H1 (cell line): ENCODE measurements around the gene ADGRF1. TPM values are rescaled to one million over a fixed set of nuclear protein-coding genes. Genes with fewer than 3 reads are reported as not detected.

Experiments
- ATF3 ChIP-seq: IDR thresholded peaks from 2 replicates; pipeline ENCODE4 v1.6.1; 2011; ENCODE audit warnings: low read depth, mild to moderate bottlenecking, low read length; ENCODE audit not compliant: insufficient read depth
- BRCA1 ChIP-seq: IDR thresholded peaks from 2 replicates; pipeline ENCODE4 v1.6.1; 2012; ENCODE audit warnings: low read depth, low read length, improper control_type of control experiment
- CBX8 ChIP-seq: fragments of 300-800, 300-1000 bp; sonication (generic); IDR thresholded peaks from 2 replicates; pipeline ENCODE4 v1.7.1; 2016; ENCODE audit warnings: low read depth, low read length, borderline replicate concordance
- EGR1 ChIP-seq: IDR thresholded peaks from 2 replicates; pipeline ENCODE4 v1.6.1; 2011; ENCODE audit warnings: low read depth, low read length, borderline replicate concordance
- POLR2A ChIP-seq, 2 experiments: IDR thresholded peaks; 1 replicate in 1 of 2; 2 replicates in 1 of 2; pipeline ENCODE4 v1.6.1; 2011; ENCODE audit warnings: low read depth in 2 of 2, low read length in 2 of 2, mild to moderate bottlenecking in 2 of 2; ENCODE audit errors: control extremely low read depth in 1 of 2
- POU5F1 ChIP-seq: IDR thresholded peaks from 2 replicates; pipeline ENCODE4 v1.6.1; 2011; ENCODE audit warnings: low read depth, mild to moderate bottlenecking, low read length, moderate library complexity
- RAD21 ChIP-seq, 2 experiments: IDR thresholded peaks in 1 of 2; conservative IDR thresholded peaks in 1 of 2; 2 replicates each; pipeline ENCODE4 v1.6.1; 2011; ENCODE audit warnings: low read depth in 2 of 2, low read length in 2 of 2, improper control_type of control experiment in 1 of 2, inconsistent platforms in 1 of 2, mild to moderate bottlenecking in 1 of 2, moderate library complexity in 1 of 2
- SIN3A ChIP-seq, 2 experiments: IDR thresholded peaks in 1 of 2; conservative IDR thresholded peaks in 1 of 2; 2 replicates each; pipeline ENCODE4 v1.6.1; 2011 to 2012; ENCODE audit warnings: low read length in 2 of 2, improper control_type of control experiment in 1 of 2, low read depth in 1 of 2, mild to moderate bottlenecking in 1 of 2
- SP2 ChIP-seq: IDR thresholded peaks from 2 replicates; pipeline ENCODE4 v1.6.1; 2012; ENCODE audit warnings: mild to moderate bottlenecking, low read length, inconsistent platforms
- TCF12 ChIP-seq: IDR thresholded peaks from 2 replicates; pipeline ENCODE4 v1.6.1; 2011; ENCODE audit warnings: low read depth, mild to moderate bottlenecking, low read length
- polyA plus RNA-seq, 7 experiments: library from polyadenylated mRNA; depleted of rRNA in 3 of 7; stranded (reverse) in 5 of 7; unstranded in 2 of 7; fragments of >200 nt in 5 of 7; fragments of 200-250 nt in 2 of 7; gene quantifications; 1 replicate in 5 of 7; 2 replicates in 1 of 7; 4 replicates in 1 of 7; pipeline versions ENCODE4 v1.2.1 to v1.2.3, GENCODE V29; 2011 to 2013; ENCODE audit warnings: missing spikeins in 2 of 7, mixed read lengths in 2 of 7
- total RNA-seq: library from RNA; stranded (reverse); fragmentation: NEBNext Ultra II Directional; extraction: Animal tissue kit (Norgen Biotek cat#: 25700); gene quantifications from 2 replicates; pipeline ENCODE4 v1.2.1, GENCODE V29; 2021
- TF ChIP-seq, protein P1 (sequence below): fragments of 300-600 bp; sonication (generic); IDR thresholded peaks from 2 replicates; pipeline ENCODE4 v1.7.1; 2012; ENCODE audit warnings: low read length, moderate library complexity, mild to moderate bottlenecking, inconsistent platforms; ENCODE audit not compliant: insufficient replicate concordance

The ADGRF1 gene
- total and polyA plus RNA-seq, 2 of the 8 experiments (the other 6 are each of a cell fraction or from before 2014, with no cell fraction given), result not detected

DNA sequence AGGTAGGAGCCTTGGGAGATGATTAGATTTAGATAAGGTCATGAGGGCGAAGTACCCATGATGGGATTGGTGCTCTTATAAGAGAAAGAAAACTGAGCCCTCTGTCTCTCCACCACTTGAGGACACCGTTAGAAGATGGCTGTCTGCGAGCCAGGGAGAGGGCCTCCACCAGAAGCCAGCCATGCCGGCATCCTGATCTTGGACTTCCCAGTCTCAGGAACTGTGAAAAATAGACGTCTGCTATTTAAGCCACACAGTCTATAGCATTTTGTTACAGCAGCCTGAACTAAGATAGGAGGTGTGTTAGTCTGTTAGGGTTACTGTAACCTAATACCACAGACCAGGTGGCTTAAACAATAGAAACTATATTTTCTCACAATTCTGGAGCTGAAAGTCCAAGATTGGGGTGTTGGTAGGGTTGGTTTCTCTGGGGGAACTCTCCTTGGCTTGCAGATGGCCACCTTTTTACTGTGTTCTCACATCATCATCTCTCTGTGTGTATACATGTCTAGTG lies 38.0 kb upstream of the ADGRF1 start (continued):
- TF ChIP-seq, protein P1, sequence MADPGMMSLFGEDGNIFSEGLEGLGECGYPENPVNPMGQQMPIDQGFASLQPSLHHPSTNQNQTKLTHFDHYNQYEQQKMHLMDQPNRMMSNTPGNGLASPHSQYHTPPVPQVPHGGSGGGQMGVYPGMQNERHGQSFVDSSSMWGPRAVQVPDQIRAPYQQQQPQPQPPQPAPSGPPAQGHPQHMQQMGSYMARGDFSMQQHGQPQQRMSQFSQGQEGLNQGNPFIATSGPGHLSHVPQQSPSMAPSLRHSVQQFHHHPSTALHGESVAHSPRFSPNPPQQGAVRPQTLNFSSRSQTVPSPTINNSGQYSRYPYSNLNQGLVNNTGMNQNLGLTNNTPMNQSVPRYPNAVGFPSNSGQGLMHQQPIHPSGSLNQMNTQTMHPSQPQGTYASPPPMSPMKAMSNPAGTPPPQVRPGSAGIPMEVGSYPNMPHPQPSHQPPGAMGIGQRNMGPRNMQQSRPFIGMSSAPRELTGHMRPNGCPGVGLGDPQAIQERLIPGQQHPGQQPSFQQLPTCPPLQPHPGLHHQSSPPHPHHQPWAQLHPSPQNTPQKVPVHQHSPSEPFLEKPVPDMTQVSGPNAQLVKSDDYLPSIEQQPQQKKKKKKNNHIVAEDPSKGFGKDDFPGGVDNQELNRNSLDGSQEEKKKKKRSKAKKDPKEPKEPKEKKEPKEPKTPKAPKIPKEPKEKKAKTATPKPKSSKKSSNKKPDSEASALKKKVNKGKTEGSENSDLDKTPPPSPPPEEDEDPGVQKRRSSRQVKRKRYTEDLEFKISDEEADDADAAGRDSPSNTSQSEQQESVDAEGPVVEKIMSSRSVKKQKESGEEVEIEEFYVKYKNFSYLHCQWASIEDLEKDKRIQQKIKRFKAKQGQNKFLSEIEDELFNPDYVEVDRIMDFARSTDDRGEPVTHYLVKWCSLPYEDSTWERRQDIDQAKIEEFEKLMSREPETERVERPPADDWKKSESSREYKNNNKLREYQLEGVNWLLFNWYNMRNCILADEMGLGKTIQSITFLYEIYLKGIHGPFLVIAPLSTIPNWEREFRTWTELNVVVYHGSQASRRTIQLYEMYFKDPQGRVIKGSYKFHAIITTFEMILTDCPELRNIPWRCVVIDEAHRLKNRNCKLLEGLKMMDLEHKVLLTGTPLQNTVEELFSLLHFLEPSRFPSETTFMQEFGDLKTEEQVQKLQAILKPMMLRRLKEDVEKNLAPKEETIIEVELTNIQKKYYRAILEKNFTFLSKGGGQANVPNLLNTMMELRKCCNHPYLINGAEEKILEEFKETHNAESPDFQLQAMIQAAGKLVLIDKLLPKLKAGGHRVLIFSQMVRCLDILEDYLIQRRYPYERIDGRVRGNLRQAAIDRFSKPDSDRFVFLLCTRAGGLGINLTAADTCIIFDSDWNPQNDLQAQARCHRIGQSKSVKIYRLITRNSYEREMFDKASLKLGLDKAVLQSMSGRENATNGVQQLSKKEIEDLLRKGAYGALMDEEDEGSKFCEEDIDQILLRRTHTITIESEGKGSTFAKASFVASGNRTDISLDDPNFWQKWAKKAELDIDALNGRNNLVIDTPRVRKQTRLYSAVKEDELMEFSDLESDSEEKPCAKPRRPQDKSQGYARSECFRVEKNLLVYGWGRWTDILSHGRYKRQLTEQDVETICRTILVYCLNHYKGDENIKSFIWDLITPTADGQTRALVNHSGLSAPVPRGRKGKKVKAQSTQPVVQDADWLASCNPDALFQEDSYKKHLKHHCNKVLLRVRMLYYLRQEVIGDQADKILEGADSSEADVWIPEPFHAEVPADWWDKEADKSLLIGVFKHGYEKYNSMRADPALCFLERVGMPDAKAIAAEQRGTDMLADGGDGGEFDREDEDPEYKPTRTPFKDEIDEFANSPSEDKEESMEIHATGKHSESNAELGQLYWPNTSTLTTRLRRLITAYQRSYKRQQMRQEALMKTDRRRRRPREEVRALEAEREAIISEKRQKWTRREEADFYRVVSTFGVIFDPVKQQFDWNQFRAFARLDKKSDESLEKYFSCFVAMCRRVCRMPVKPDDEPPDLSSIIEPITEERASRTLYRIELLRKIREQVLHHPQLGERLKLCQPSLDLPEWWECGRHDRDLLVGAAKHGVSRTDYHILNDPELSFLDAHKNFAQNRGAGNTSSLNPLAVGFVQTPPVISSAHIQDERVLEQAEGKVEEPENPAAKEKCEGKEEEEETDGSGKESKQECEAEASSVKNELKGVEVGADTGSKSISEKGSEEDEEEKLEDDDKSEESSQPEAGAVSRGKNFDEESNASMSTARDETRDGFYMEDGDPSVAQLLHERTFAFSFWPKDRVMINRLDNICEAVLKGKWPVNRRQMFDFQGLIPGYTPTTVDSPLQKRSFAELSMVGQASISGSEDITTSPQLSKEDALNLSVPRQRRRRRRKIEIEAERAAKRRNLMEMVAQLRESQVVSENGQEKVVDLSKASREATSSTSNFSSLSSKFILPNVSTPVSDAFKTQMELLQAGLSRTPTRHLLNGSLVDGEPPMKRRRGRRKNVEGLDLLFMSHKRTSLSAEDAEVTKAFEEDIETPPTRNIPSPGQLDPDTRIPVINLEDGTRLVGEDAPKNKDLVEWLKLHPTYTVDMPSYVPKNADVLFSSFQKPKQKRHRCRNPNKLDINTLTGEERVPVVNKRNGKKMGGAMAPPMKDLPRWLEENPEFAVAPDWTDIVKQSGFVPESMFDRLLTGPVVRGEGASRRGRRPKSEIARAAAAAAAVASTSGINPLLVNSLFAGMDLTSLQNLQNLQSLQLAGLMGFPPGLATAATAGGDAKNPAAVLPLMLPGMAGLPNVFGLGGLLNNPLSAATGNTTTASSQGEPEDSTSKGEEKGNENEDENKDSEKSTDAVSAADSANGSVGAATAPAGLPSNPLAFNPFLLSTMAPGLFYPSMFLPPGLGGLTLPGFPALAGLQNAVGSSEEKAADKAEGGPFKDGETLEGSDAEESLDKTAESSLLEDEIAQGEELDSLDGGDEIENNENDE, result no peak
- TF ChIP-seq ATF3 (no peak), POU5F1 (no peak), SP2 (no peak), CBX8 (no peak), RAD21 (IDR thresholded peaks at IDR 0.05 in 1 of 2, conservative IDR thresholded peaks at IDR 0.05 in 1 of 2; ENCODE audit: low read depth in 2 of 2, low read length in 2 of 2) (no peak), EGR1 (no peak), SIN3A (conservative IDR thresholded peaks at IDR 0.05 in 1 of 2, IDR thresholded peaks at IDR 0.05 in 1 of 2; ENCODE audit: low read depth in 1 of 2, low read length in 2 of 2) (no peak), POLR2A (IDR thresholded peaks at IDR 0.05; ENCODE audit: control extremely low read depth in 1 of 2, low read depth in 2 of 2, low read length in 2 of 2) (no peak), TCF12 (no peak), BRCA1 (no peak)
